ENCODE data around the gene MAD2L1.

MAD2L1 gene

DNA sequence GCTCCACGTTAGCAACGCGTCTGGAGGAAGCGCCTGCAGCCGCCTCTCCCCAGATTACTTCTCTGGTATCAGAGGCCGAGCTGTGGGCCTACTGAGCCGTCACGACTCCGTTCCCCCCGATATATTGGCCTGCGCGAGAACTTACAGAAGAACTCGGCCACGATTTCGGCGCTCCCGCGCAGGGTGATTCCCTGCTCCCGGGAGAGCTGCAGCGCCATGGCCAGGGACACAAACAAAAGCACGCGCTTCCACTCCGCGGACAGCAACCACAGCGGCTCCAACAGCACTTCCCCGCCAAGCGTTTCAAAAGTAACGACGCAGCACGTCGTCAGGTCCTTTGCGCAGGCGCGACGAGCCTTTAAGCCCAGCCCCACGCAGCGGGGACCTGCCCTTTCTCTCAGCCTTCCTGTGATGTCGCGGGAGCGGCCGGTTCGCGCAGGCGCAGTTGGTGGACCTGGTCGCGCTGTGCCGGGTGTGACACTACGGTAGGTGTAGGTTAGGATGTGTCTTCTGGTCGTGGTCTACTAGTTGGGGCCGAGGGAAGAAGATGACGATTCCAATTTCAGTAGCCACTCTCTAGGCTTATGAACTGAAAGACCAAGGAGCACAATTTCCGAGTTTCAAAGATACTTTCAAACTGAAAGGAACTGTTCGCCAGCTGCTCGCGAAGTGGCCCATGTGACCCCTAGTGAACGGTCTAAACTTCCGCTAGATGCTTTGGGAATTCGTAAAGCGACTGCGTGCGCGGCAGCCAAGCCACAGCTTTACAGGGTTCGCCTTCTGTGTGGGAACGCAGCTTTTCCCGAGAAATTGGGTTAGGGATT lies at the start of gene MAD2L1:
MAD2L1 (minus strand) TSS at position 332 of the 824 bp plus-strand sequence; CDS start at position 218, 114 bp downstream.
- CTCF ChIA-PET: interaction anchor here (0.6 to 1.0 kb wide), 2 partner anchors 440 to 1683 kb away, joined by 3 read pairs; no protein-coding TSS in a partner anchor
- Histone ChIP-seq H3K36me3 (ENCODE audit: control insufficient read depth in 2 of 2, insufficient read depth in 1 of 2, low read length in 2 of 2) (peaks cover 0 to 37% of the 10 kb centered on the region in 2 experiments; a peak in 2 of 3 replicates), H3K27ac (ENCODE audit: extremely low read depth, low read depth, low read length) (peak within 1 kb of the TSS; percentile 85), H3K4me1 (ENCODE audit: control insufficient read depth, insufficient read depth, low read length) (no peaks in the 10 kb centered on the region; the same call in 1 of the 2 replicates), H3K9me3 (ENCODE audit: control insufficient read depth, insufficient read depth, low read depth, low read length) (no peaks in the 10 kb centered on the region), H3K4me3 (ENCODE audit: low read depth, low read length) (peak within 1 kb of the TSS; percentile 86)
- POLR2A ChIA-PET: interaction anchor here (0.9 to 1.5 kb wide), 2 partner anchors 337 to 612 kb away, joined by 3 to 4 read pairs; no protein-coding TSS in a partner anchor
- TF ChIP-seq, protein P1, sequence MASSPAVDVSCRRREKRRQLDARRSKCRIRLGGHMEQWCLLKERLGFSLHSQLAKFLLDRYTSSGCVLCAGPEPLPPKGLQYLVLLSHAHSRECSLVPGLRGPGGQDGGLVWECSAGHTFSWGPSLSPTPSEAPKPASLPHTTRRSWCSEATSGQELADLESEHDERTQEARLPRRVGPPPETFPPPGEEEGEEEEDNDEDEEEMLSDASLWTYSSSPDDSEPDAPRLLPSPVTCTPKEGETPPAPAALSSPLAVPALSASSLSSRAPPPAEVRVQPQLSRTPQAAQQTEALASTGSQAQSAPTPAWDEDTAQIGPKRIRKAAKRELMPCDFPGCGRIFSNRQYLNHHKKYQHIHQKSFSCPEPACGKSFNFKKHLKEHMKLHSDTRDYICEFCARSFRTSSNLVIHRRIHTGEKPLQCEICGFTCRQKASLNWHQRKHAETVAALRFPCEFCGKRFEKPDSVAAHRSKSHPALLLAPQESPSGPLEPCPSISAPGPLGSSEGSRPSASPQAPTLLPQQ (tag by site-specific recombination; IDR thresholded peaks at IDR 0.05): peak; percentile 61; the same call in 1 of the 2 replicates
- TF ChIP-seq ZNF404 (tag by site-specific recombination; IDR thresholded peaks at IDR 0.05): no peak
- TF ChIP-seq ZNF24 (tag by site-specific recombination; IDR thresholded peaks at IDR 0.05): 0 out of 2 replicates have a peak, but pooled peaks have one; percentile 35
- 0 out of 2 replicates have a peak, but pooled peaks have one; percentile 19 for TF ChIP-seq ZNF558 (tag by site-specific recombination; IDR thresholded peaks at IDR 0.05)
- TF ChIP-seq ZNF501 (tag by site-specific recombination; IDR thresholded peaks at IDR 0.05): peak; percentile 91
- TF ChIP-seq ZNF623 (tag by site-specific recombination; IDR thresholded peaks at IDR 0.05): no peak
- peak; percentile 23 for TF ChIP-seq SETDB1 (IDR thresholded peaks at IDR 0.05; ENCODE audit: insufficient read length, low read length)
- 0 out of 2 replicates have a peak, but pooled peaks have one; percentile 36 for TF ChIP-seq ZNF391 (tag by site-specific recombination; IDR thresholded peaks at IDR 0.05; ENCODE audit: borderline replicate concordance, low read depth)
- TF ChIP-seq GLIS2 (tag by site-specific recombination; IDR thresholded peaks at IDR 0.05): 0 out of 2 replicates have a peak, but pooled peaks have one; percentile 7
- 0 out of 2 replicates have a peak, but pooled peaks have one; percentile 28 for TF ChIP-seq ZNF660 (tag by site-specific recombination; IDR thresholded peaks at IDR 0.05)
- 0 out of 2 replicates have a peak, but pooled peaks have one; percentile 1 for TF ChIP-seq ZBTB20 (tag by site-specific recombination; IDR thresholded peaks at IDR 0.05)
- peak; percentile 6; the same call in 1 of the 2 replicates for TF ChIP-seq FEZF1 (tag by site-specific recombination; IDR thresholded peaks at IDR 0.05)
- TF ChIP-seq ZSCAN30 (tag by site-specific recombination; IDR thresholded peaks at IDR 0.05): peak; percentile 74
- TF ChIP-seq ZNF341 (tag by site-specific recombination; IDR thresholded peaks at IDR 0.05; ENCODE audit: low read depth): peak; percentile 71
- TF ChIP-seq ZNF2 (tag by site-specific recombination; IDR thresholded peaks at IDR 0.05): peak; percentile 71; the same call in 1 of the 2 replicates
- TF ChIP-seq ZNF610 (tag by site-specific recombination; IDR thresholded peaks at IDR 0.05; ENCODE audit: borderline replicate concordance): 0 out of 2 replicates have a peak, but pooled peaks have one; percentile 23
- TF ChIP-seq ZBTB17 (tag by site-specific recombination; IDR thresholded peaks at IDR 0.05): peak; percentile 78
- no peak for TF ChIP-seq ZNF184 (tag by site-specific recombination; IDR thresholded peaks at IDR 0.05)
- TF ChIP-seq ZBTB21 (tag by site-specific recombination; IDR thresholded peaks at IDR 0.05): no peak
- peak; percentile 60 for TF ChIP-seq GLIS1 (tag by site-specific recombination; IDR thresholded peaks at IDR 0.05)
- TF ChIP-seq ZBTB26 (tag by site-specific recombination; optimal IDR thresholded peaks at IDR 0.05): peak; percentile 86
- no peak for TF ChIP-seq KLF9 (tag by site-specific recombination; IDR thresholded peaks at IDR 0.05; ENCODE audit: low read depth)
- peak; percentile 74 for TF ChIP-seq ZXDB (tag by site-specific recombination; IDR thresholded peaks at IDR 0.05)
- peak; percentile 42; the same call in 1 of the 2 replicates for TF ChIP-seq ZSCAN23 (tag by site-specific recombination; IDR thresholded peaks at IDR 0.05)
- no peak for TF ChIP-seq GFI1B (tag by site-specific recombination; IDR thresholded peaks at IDR 0.05)
- TF ChIP-seq, protein P2, sequence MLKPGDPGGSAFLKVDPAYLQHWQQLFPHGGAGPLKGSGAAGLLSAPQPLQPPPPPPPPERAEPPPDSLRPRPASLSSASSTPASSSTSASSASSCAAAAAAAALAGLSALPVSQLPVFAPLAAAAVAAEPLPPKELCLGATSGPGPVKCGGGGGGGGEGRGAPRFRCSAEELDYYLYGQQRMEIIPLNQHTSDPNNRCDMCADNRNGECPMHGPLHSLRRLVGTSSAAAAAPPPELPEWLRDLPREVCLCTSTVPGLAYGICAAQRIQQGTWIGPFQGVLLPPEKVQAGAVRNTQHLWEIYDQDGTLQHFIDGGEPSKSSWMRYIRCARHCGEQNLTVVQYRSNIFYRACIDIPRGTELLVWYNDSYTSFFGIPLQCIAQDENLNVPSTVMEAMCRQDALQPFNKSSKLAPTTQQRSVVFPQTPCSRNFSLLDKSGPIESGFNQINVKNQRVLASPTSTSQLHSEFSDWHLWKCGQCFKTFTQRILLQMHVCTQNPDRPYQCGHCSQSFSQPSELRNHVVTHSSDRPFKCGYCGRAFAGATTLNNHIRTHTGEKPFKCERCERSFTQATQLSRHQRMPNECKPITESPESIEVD (tag by site-specific recombination; IDR thresholded peaks at IDR 0.05): no peak
- peak; percentile 46; the same call in 1 of the 2 replicates for TF ChIP-seq YY1 (tag by site-specific recombination; IDR thresholded peaks at IDR 0.05)
- TF ChIP-seq ZNF37A (tag by site-specific recombination; IDR thresholded peaks at IDR 0.05): no peak
- 0 out of 2 replicates have a peak, but pooled peaks have one; percentile 56 for TF ChIP-seq GLI4 (tag by site-specific recombination; IDR thresholded peaks at IDR 0.05)
- TF ChIP-seq ZNF664 (tag by site-specific recombination; IDR thresholded peaks at IDR 0.05): no peak
- TF ChIP-seq KLF16 (tag by site-specific recombination; IDR thresholded peaks at IDR 0.05): peak; percentile 64; the same call in 1 of the 2 replicates
